H1 (cell line): ENCODE measurements around the gene PAWR. TPM values are rescaled to one million over a fixed set of nuclear protein-coding genes. Genes with fewer than 3 reads are reported as not detected.

Experiments
- CTCF ChIA-PET: fragments of 300-600 bp; sonication (Branson Sonifier 250); formaldehyde crosslinking; loops from one replicate; lab custom pipeline; 2021; ENCODE audit not compliant: partially characterized antibody; lab: Charles Lee
- POLR2A ChIA-PET: fragments of 300-600 bp; sonication (Branson Sonifier 250); formaldehyde crosslinking; loops from one replicate; lab custom pipeline; 2021; ENCODE audit warnings: inconsistent platforms; ENCODE audit not compliant: partially characterized antibody; lab: Charles Lee
- DNase-seq, 2 experiments: peaks; one replicate each; pipeline versions ENCODE4 v3.0.0 to v3.0.0-alpha.2; 2010 to 2022; ENCODE audit warnings: low spot score in 2 of 2, low read depth in 1 of 2, mixed read lengths in 1 of 2
- FAIRE-seq: peaks from 2 replicates; lab custom pipeline; 2011; peaks lifted over from hg19 to GRCh38; lab: Jason Lieb, UNC
- H2AFZ ChIP-seq: 2 replicates; pipeline ENCODE4 v1.8.1; 2012; ENCODE audit warnings: low read length, inconsistent platforms
- H2AK5ac ChIP-seq: 2 replicates; pipeline ENCODE4 v1.6.1; 2013; ENCODE audit warnings: low read depth, low read length
- H2BK120ac ChIP-seq: replicated peaks from 2 replicates; pipeline ENCODE3; 2013; ENCODE audit warnings: low read depth, low read length, inconsistent platforms
- H2BK12ac ChIP-seq: 2 replicates; pipeline ENCODE4 v1.6.1; 2013; ENCODE audit warnings: low read depth, low read length
- H2BK15ac ChIP-seq: 2 replicates; pipeline ENCODE4 v1.6.1; 2013; ENCODE audit warnings: low read length
- H2BK20ac ChIP-seq: 2 replicates; pipeline ENCODE4 v1.6.1; 2013; ENCODE audit warnings: low read length
- H2BK5ac ChIP-seq: 2 replicates; pipeline ENCODE4 v1.6.1; 2013; ENCODE audit warnings: low read depth, low read length
- H3K14ac ChIP-seq: 2 replicates; pipeline ENCODE4 v1.6.1; 2013; ENCODE audit warnings: inconsistent platforms; ENCODE audit not compliant: insufficient read length
- H3K18ac ChIP-seq: 2 replicates; pipeline ENCODE4 v1.6.1; 2013; ENCODE audit warnings: low read length; ENCODE audit errors: extremely low read depth
- H3K23ac ChIP-seq: 2 replicates; pipeline ENCODE4 v1.6.1; 2013; ENCODE audit warnings: inconsistent platforms; ENCODE audit not compliant: insufficient read length
- H3K23me2 ChIP-seq: 2 replicates; pipeline ENCODE4 v1.6.1; 2013; ENCODE audit warnings: low read depth, low read length
- H3K27ac ChIP-seq: 2 replicates; pipeline ENCODE4 v1.6.1; 2011; ENCODE audit warnings: low read depth, low read length, inconsistent platforms
- H3K27me3 ChIP-seq, 4 experiments: replicated peaks in 1 of 4; 1 replicate in 1 of 4; 2 replicates in 3 of 4; pipeline versions ENCODE4 v1.6.1 to v1.8.1; 2011 to 2013; ENCODE audit warnings: low read length in 3 of 4, mild to moderate bottlenecking in 3 of 4, inconsistent platforms in 2 of 4, mixed read lengths in 2 of 4, moderate library complexity in 1 of 4; ENCODE audit not compliant: control insufficient read depth in 3 of 4, insufficient read depth in 3 of 4; ENCODE audit errors: extremely low read depth in 1 of 4
- H3K36me3 ChIP-seq, 4 experiments: 2 replicates each; pipeline versions ENCODE4 v1.6.1 to v1.8.1; 2011 to 2013; ENCODE audit warnings: mild to moderate bottlenecking in 4 of 4, low read length in 3 of 4, moderate library complexity in 2 of 4, control low read depth in 1 of 4, inconsistent platforms in 1 of 4; ENCODE audit not compliant: insufficient read depth in 4 of 4, control insufficient read depth in 2 of 4
- H3K4ac ChIP-seq: replicated peaks from 2 replicates; pipeline ENCODE3; 2013; ENCODE audit warnings: low read length, low read depth, mixed read lengths, inconsistent platforms; ENCODE audit not compliant: insufficient read length
- H3K4me1 ChIP-seq, 4 experiments: replicated peaks in 1 of 4; 1 replicate in 1 of 4; 2 replicates in 3 of 4; pipeline versions ENCODE4 v1.6.1 to v1.8.1; 2011 to 2013; ENCODE audit warnings: low read length in 3 of 4, inconsistent platforms in 2 of 4, mixed read lengths in 1 of 4; ENCODE audit not compliant: insufficient read depth in 4 of 4, control insufficient read depth in 3 of 4
- H3K4me2 ChIP-seq, 2 experiments: 2 replicates each; pipeline versions ENCODE4 v1.6.1 to v1.8.1; 2011 to 2013; ENCODE audit warnings: low read depth in 2 of 2, low read length in 2 of 2, control low read depth in 1 of 2, inconsistent platforms in 1 of 2, mild to moderate bottlenecking in 1 of 2; ENCODE audit not compliant: insufficient read depth in 1 of 2
- H3K4me3 ChIP-seq, 4 experiments: fragments of 200-600, 300-600 bp in 1 of 4; sonication (generic), shearing (Covaris generic), sonication (Bioruptor Twin) in 1 of 4; 2 replicates each; pipeline versions ENCODE4 v1.5.1 to v1.8.1; 2011 to 2016; ENCODE audit warnings: low read length in 4 of 4, low read depth in 3 of 4, control low read depth in 2 of 4, inconsistent platforms in 2 of 4, mild to moderate bottlenecking in 2 of 4, mixed read lengths in 1 of 4, moderate library complexity in 1 of 4; ENCODE audit not compliant: insufficient read depth in 2 of 4; ENCODE audit errors: extremely low read depth in 1 of 4
- H3K56ac ChIP-seq: replicated peaks from 2 replicates; pipeline ENCODE3; 2013; ENCODE audit warnings: low read depth, mild to moderate bottlenecking, mixed read lengths, low read length, inconsistent platforms; ENCODE audit not compliant: insufficient read length
- H3K79me1 ChIP-seq: 2 replicates; pipeline ENCODE4 v1.6.1; 2013; ENCODE audit warnings: low read depth, low read length, control low read depth
- H3K79me2 ChIP-seq, 2 experiments: 2 replicates each; pipeline versions ENCODE4 v1.6.1 to v1.8.1; 2012 to 2013; ENCODE audit warnings: low read length in 2 of 2, mild to moderate bottlenecking in 2 of 2, inconsistent platforms in 1 of 2; ENCODE audit not compliant: insufficient read depth in 2 of 2, control insufficient read depth in 1 of 2
- H3K9ac ChIP-seq, 4 experiments: replicated peaks in 1 of 4; 1 replicate in 1 of 4; 2 replicates in 3 of 4; pipeline versions ENCODE4 v1.6.1 to v1.8.1; 2011 to 2013; ENCODE audit warnings: low read depth in 3 of 4, low read length in 3 of 4, control low read depth in 2 of 4, mild to moderate bottlenecking in 2 of 4, moderate library complexity in 2 of 4, inconsistent platforms in 1 of 4; ENCODE audit errors: extremely low read depth in 1 of 4
- H3K9me3 ChIP-seq, 2 experiments: 2 replicates each; pipeline versions ENCODE4 v1.6.1 to v1.8.1; 2012 to 2013; ENCODE audit warnings: mild to moderate bottlenecking in 2 of 2, moderate library complexity in 2 of 2, control low read depth in 1 of 2, inconsistent platforms in 1 of 2, low read depth in 1 of 2, low read length in 1 of 2, mixed read lengths in 1 of 2; ENCODE audit not compliant: insufficient read depth in 2 of 2
- H4K20me1 ChIP-seq, 2 experiments: replicated peaks in 1 of 2; 2 replicates each; pipeline versions ENCODE3 to v1.8.1; 2011 to 2013; ENCODE audit warnings: inconsistent platforms in 2 of 2, low read length in 2 of 2, mild to moderate bottlenecking in 1 of 2; ENCODE audit not compliant: insufficient read depth in 2 of 2, control insufficient read depth in 1 of 2
- H4K5ac ChIP-seq: 2 replicates; pipeline ENCODE4 v1.6.1; 2013; ENCODE audit warnings: low read length, low read depth, mixed read lengths, inconsistent platforms; ENCODE audit not compliant: insufficient read length
- H4K8ac ChIP-seq: 2 replicates; pipeline ENCODE4 v1.8.0; 2013; ENCODE audit warnings: mild to moderate bottlenecking, moderate library complexity, low read length, inconsistent platforms; ENCODE audit not compliant: insufficient read depth; ENCODE audit errors: extremely low read depth
- H4K91ac ChIP-seq: replicated peaks from 2 replicates; pipeline ENCODE3; 2013; ENCODE audit warnings: low read length, mixed read lengths, inconsistent platforms; ENCODE audit not compliant: insufficient read length
- EP300 ChIP-seq, 2 experiments: IDR thresholded peaks; 1 replicate in 1 of 2; 2 replicates in 1 of 2; pipeline ENCODE4 v1.6.1; 2011 to 2012; ENCODE audit warnings: low read depth in 2 of 2, low read length in 2 of 2, mild to moderate bottlenecking in 2 of 2, borderline replicate concordance in 1 of 2, inconsistent platforms in 1 of 2, moderate library complexity in 1 of 2
- WGBS, 2 experiments: shearing (Covaris generic) in 1 of 2; methylation state at CpG; one replicate each; pipeline versions ENCODE4 v1.1.6 to v1.1.7; 2013 to 2015; ENCODE audit warnings: low lambda C conversion rate in 2 of 2, mixed read lengths in 2 of 2, inconsistent platforms in 1 of 2, low coverage in 1 of 2, missing lambda C conversion rate in 1 of 2; ENCODE audit not compliant: insufficient replicate concordance in 2 of 2, insufficient coverage in 1 of 2, insufficient read length in 1 of 2; ENCODE audit errors: extremely low coverage in 1 of 2, missing lambda C conversion rate in 1 of 2; 5-methylcytosine and 5-hydroxymethylcytosine counted together
- polyA plus RNA-seq, 7 experiments: library from polyadenylated mRNA; depleted of rRNA in 3 of 7; stranded (reverse) in 5 of 7; unstranded in 2 of 7; fragments of >200 nt in 5 of 7; fragments of 200-250 nt in 2 of 7; gene quantifications; 1 replicate in 5 of 7; 2 replicates in 1 of 7; 4 replicates in 1 of 7; pipeline versions ENCODE4 v1.2.1 to v1.2.3, GENCODE V29; 2011 to 2013; ENCODE audit warnings: missing spikeins in 2 of 7, mixed read lengths in 2 of 7
- total RNA-seq: library from RNA; stranded (reverse); fragmentation: NEBNext Ultra II Directional; extraction: Animal tissue kit (Norgen Biotek cat#: 25700); gene quantifications from 2 replicates; pipeline ENCODE4 v1.2.1, GENCODE V29; 2021
- TF ChIP-seq, protein P1 (sequence below), 3 experiments: IDR thresholded peaks; 1 replicate in 2 of 3; 2 replicates in 1 of 3; pipeline versions ENCODE4 v1.5.1 to v1.6.1; 2011; ENCODE audit warnings: low read length in 3 of 3, mild to moderate bottlenecking in 3 of 3, inconsistent platforms in 2 of 3, low read depth in 1 of 3, moderate library complexity in 1 of 3; ENCODE audit not compliant: insufficient read depth in 1 of 3; ENCODE audit errors: control extremely low read depth in 1 of 3

PAWR gene
- total and polyA plus RNA-seq, 2 of the 8 experiments (the other 6 are each of a cell fraction or from before 2014, with no cell fraction given): 28.3 to 327 TPM

DNA sequence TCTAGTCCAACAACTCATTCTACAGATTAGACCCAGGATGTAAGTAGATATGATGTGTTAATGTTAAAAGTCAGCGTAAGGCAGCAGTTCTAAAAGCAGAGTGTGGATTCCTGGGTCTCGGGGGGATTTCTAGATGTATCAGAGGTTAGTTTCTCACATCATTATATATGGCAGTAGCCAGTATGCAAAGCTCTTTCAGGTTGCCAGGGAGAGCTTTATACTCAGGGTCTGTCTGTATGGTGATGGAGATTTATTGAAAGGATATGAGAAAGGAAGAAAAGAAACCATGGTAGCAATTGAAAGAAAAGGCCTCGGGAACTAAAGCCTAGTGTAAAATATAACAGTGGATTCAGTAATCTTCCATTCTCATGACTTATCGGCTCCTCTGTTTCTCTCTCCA lies 26.2 kb upstream of the PAWR start:
- no peak overlapping the region for H2AFZ ChIP-seq
- H2BK15ac ChIP-seq: no peak overlapping the region
- no peak overlapping the region for H3K4me3 ChIP-seq
- H2BK120ac ChIP-seq: no peak overlapping the region
- no peaks in the 10 kb centered on the region for H3K27me3 ChIP-seq
- no peak overlapping the region for H3K56ac ChIP-seq
- H3K9me3 ChIP-seq: no peaks in the 10 kb centered on the region
- CTCF ChIA-PET: interaction anchor here (1.1 kb wide), 1 partner anchor 25 kb away, joined by 3 read pairs; no protein-coding TSS in a partner anchor
- H3K36me3 ChIP-seq: no peaks in the 10 kb centered on the region
- no peaks in the 10 kb centered on the region for H3K4me1 ChIP-seq
- no peak overlapping the region for H3K9ac ChIP-seq
- no peak overlapping the region for H3K23ac ChIP-seq
- no peak overlapping the region for H2BK5ac ChIP-seq
- POLR2A ChIA-PET: no interaction called here
- no peak overlapping the region for H3K27ac ChIP-seq
- H2BK12ac ChIP-seq: no peak overlapping the region
- no peak overlapping the region for H4K8ac ChIP-seq
- H3K4ac ChIP-seq: no peak overlapping the region
- H4K5ac ChIP-seq: no peak overlapping the region
- no peak for DNase-seq
- H3K79me1 ChIP-seq: no peaks in the 10 kb centered on the region
- no peaks in the 10 kb centered on the region for H4K20me1 ChIP-seq
- no peak overlapping the region for H3K14ac ChIP-seq
- 89% methylated on average over 4 of the region's 4 CpGs; no CpG with 5 or more reads in 1 of the 2 experiments for whole genome bisulfite sequencing, 2 experiments
- no peak overlapping the region for H3K4me2 ChIP-seq
- H3K23me2 ChIP-seq: no peaks in the 10 kb centered on the region; the same call in 1 of the 2 replicates
- H3K79me2 ChIP-seq: no peaks in the 10 kb centered on the region
- TF ChIP-seq, protein P1, sequence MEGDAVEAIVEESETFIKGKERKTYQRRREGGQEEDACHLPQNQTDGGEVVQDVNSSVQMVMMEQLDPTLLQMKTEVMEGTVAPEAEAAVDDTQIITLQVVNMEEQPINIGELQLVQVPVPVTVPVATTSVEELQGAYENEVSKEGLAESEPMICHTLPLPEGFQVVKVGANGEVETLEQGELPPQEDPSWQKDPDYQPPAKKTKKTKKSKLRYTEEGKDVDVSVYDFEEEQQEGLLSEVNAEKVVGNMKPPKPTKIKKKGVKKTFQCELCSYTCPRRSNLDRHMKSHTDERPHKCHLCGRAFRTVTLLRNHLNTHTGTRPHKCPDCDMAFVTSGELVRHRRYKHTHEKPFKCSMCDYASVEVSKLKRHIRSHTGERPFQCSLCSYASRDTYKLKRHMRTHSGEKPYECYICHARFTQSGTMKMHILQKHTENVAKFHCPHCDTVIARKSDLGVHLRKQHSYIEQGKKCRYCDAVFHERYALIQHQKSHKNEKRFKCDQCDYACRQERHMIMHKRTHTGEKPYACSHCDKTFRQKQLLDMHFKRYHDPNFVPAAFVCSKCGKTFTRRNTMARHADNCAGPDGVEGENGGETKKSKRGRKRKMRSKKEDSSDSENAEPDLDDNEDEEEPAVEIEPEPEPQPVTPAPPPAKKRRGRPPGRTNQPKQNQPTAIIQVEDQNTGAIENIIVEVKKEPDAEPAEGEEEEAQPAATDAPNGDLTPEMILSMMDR (IDR thresholded peaks at IDR 0.05; ENCODE audit: control extremely low read depth in 1 of 3, insufficient read depth in 1 of 3, low read depth in 1 of 3, low read length in 3 of 3): no peak
- TF ChIP-seq EP300 (IDR thresholded peaks at IDR 0.05; ENCODE audit: borderline replicate concordance in 1 of 2, low read depth in 2 of 2, low read length in 2 of 2): no peak
- no peak overlapping the region for H2AK5ac ChIP-seq
- no peak for FAIRE-seq
- no peak overlapping the region for H3K18ac ChIP-seq
- no peak overlapping the region for H4K91ac ChIP-seq
- H2BK20ac ChIP-seq: no peak overlapping the region
